Measurements from ENCODE around the gene AKR1C3. TPM values are rescaled to one million over a fixed set of nuclear protein-coding genes. Genes with fewer than 3 reads are reported as not detected.
"Not testable (repeated sequence)": the region's sequence is repeated elsewhere in the genome, so short reads cannot be mapped to it uniquely, and the experiment has no call there.

AKR1C3 gene
- total and polyA plus RNA-seq, 2 experiments from 2014 or later: 53.5 to 54.6 TPM

- Histone ChIP-seq H2AFZ (no peak overlapping the region), H3K4me1 (ENCODE audit: insufficient read depth) (no peaks in the 10 kb centered on the region), H3K4me3 (no peak overlapping the region), H3K36me3 (replicated peaks; ENCODE audit: insufficient read depth, low read depth) (no peaks in the 10 kb centered on the region), H3K4me2 (no peak overlapping the region), H3K27me3 (no peaks in the 10 kb centered on the region), H3K27ac (no peak overlapping the region), H3K79me2 (no peaks in the 10 kb centered on the region), H3K9me2 (replicated peaks; ENCODE audit: insufficient read depth) (no peaks in the 10 kb centered on the region), H4K20me1 (ENCODE audit: insufficient read depth, poor library complexity, severe bottlenecking) (no peaks in the 10 kb centered on the region), H3K9me3 (ENCODE audit: low read depth) (no peaks in the 10 kb centered on the region)
- TF ChIP-seq EZH2 (IDR thresholded peaks at IDR 0.05; ENCODE audit: borderline replicate concordance) (no peak), CTCF (IDR thresholded peaks at IDR 0.05; ENCODE audit: poor library complexity) (no peak), EZH2phosphoT487 (IDR thresholded peaks at IDR 0.05; ENCODE audit: low read depth, severe bottlenecking, unreplicated experiment) (no peak)
- WGBS (ENCODE audit: low lambda C conversion rate, missing lambda C conversion rate): 73% methylated on average over 1 of the region's 1 CpG
- DNase-seq (ENCODE audit: low spot score): no peak
Observed at GRCh38 chr10:5047912-5048628, 46.1 kb upstream of the AKR1C3 start.

GRCh38 chr10:5052951-5053500 lies 41.2 kb upstream of the AKR1C3 start:
- H3K36me3 ChIP-seq (replicated peaks; ENCODE audit: insufficient read depth, low read depth); H3K4me3 ChIP-seq; H3K27ac ChIP-seq; DNase-seq (ENCODE audit: low spot score); H2AFZ ChIP-seq; H3K9me3 ChIP-seq (ENCODE audit: low read depth); H3K79me2 ChIP-seq; H4K20me1 ChIP-seq (ENCODE audit: insufficient read depth, poor library complexity, severe bottlenecking); H3K4me2 ChIP-seq; H3K4me1 ChIP-seq (ENCODE audit: insufficient read depth); H3K27me3 ChIP-seq; H3K9me2 ChIP-seq (replicated peaks; ENCODE audit: insufficient read depth): not testable (repeated sequence)
- WGBS (ENCODE audit: low lambda C conversion rate, missing lambda C conversion rate): 94% methylated on average over 15 of the region's 16 CpGs

- not testable (repeated sequence) for H3K9me2 ChIP-seq (replicated peaks; ENCODE audit: insufficient read depth); DNase-seq (ENCODE audit: low spot score)
- WGBS (ENCODE audit: low lambda C conversion rate, missing lambda C conversion rate): 85% methylated on average over 2 of the region's 2 CpGs
Observed at GRCh38 chr10:5054831-5055230, 39.4 kb upstream of the AKR1C3 start.

GRCh38 chr10:5059267-5059666 lies 34.9 kb upstream of the AKR1C3 start:
- H3K27me3 ChIP-seq; H4K20me1 ChIP-seq (ENCODE audit: insufficient read depth, poor library complexity, severe bottlenecking); H3K36me3 ChIP-seq (replicated peaks; ENCODE audit: insufficient read depth, low read depth); H3K4me3 ChIP-seq; H3K79me2 ChIP-seq; H3K9me3 ChIP-seq (ENCODE audit: low read depth); H3K27ac ChIP-seq; H2AFZ ChIP-seq; H3K4me1 ChIP-seq (ENCODE audit: insufficient read depth); DNase-seq (ENCODE audit: low spot score); H3K4me2 ChIP-seq; H3K9me2 ChIP-seq (replicated peaks; ENCODE audit: insufficient read depth): not testable (repeated sequence)
- WGBS (ENCODE audit: low lambda C conversion rate, missing lambda C conversion rate): 92% methylated on average over 8 of the region's 8 CpGs

More at GRCh38 chr10:5054831-5055230, 39.4 kb upstream of the AKR1C3 start:
- H3K4me1 ChIP-seq (ENCODE audit: insufficient read depth); H3K27me3 ChIP-seq; H3K4me3 ChIP-seq; H2AFZ ChIP-seq; H3K79me2 ChIP-seq; H3K27ac ChIP-seq; H3K4me2 ChIP-seq; H3K36me3 ChIP-seq (replicated peaks; ENCODE audit: insufficient read depth, low read depth); H3K9me3 ChIP-seq (ENCODE audit: low read depth); H4K20me1 ChIP-seq (ENCODE audit: insufficient read depth, poor library complexity, severe bottlenecking): not testable (repeated sequence)

- not testable (repeated sequence) for H4K20me1 ChIP-seq (ENCODE audit: insufficient read depth, poor library complexity, severe bottlenecking); H3K4me1 ChIP-seq (ENCODE audit: insufficient read depth); DNase-seq (ENCODE audit: low spot score); H3K4me2 ChIP-seq; H3K9me3 ChIP-seq (ENCODE audit: low read depth); H3K36me3 ChIP-seq (replicated peaks; ENCODE audit: insufficient read depth, low read depth); H3K9me2 ChIP-seq (replicated peaks; ENCODE audit: insufficient read depth); H3K27me3 ChIP-seq; H3K27ac ChIP-seq; H3K79me2 ChIP-seq; H2AFZ ChIP-seq; H3K4me3 ChIP-seq
- 92% methylated on average over 13 of the region's 13 CpGs for WGBS (ENCODE audit: low lambda C conversion rate, missing lambda C conversion rate)
Observed at GRCh38 chr10:5060791-5061190, 33.4 kb upstream of the AKR1C3 start.

Data from hepatocyte (in vitro differentiated cells).